NCI-H1417 (cell line): ENCODE data around the gene C2.
"Not testable (repeated sequence)": the region's sequence is repeated elsewhere in the genome, so short reads cannot be mapped to it uniquely, and the experiment has no call there.

ENCODE experiments used
- DNase-seq, 3 experiments: peaks; one replicate each; lab custom pipeline; 2025; lab: John Stamatoyannopoulos, UW

The C2 gene

DNA sequence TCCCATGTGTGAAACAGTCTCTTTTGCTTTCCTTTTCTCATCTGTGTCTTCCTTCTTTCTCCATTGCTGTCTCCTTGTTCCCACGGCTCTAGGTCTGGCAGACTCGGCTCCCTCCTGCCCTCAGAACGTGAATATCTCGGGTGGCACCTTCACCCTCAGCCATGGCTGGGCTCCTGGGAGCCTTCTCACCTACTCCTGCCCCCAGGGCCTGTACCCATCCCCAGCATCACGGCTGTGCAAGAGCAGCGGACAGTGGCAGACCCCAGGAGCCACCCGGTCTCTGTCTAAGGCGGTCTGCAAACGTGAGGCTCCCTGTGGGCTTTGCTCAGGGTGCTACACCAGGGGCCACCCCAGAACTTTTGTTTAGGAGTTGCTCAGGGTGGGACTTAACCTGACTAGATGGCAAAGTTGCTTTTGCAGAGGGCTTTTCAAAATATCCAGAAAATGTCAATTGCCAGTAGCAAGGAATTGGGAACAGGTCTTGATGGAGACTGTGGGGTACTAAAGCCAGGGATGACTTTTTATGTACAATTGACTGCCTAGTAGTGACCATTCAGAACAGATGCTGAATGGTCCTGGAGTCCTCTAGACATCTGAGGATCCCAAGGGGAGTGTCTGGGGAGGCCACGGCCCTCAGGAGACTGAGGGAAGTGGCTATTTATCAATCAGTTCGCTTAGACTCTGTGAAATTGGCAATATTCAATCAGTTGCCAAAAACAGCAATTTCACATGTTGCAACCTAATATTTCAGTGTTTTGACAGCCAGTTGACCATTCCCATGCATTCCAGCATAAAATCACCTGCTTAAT, 550 bp downstream of the C2 start:
- no peak for DNase-seq

DNA sequence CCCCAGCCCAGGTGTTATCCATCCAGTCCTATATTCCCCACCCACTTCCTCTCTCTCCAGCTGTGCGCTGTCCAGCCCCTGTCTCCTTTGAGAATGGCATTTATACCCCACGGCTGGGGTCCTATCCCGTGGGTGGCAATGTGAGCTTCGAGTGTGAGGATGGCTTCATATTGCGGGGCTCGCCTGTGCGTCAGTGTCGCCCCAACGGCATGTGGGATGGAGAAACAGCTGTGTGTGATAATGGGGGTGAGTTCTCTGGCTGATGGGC, 1.1 kb downstream of the C2 start:
- no peak for DNase-seq

DNA sequence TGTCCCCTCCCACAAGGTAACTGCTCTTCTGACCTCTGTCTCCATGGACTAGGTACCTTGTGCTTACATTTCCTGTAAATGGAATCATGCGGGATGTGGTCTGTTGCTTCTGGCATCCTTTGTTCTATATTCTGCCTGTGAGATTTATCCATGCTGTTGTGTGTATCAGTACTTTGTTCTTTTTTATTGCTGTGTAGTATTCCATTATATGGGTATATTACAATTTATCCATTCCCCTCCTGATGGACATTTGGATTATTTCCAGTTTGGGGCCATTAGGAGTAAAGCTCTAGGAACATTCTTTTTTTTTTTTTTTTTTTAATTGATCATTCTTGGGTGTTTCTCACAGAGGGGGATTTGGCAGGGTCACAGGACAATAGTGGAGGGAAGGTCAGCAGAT, 3.4 kb downstream of the C2 start:
- no peak for DNase-seq

DNA sequence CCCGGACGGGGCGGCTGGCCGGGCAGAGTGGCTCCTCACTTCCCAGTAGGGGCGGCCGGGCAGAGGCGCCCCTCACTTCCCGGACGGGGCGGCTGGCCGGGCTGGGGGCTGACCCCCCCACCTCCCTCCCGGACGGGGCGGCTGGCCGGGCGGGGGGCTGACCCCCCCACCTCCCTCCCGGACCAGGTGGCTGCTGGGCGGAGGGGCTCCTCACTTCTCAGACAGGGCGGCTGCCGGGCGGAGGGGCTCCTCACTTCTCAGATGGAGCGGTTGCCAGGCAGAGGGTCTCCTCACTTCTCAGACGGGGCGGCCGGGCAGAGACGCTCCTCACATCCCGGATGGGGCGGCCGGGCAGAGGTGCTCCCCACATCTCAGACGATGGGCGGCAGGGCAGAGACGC, 4.6 kb downstream of the C2 start:
- not testable (repeated sequence) for DNase-seq

DNA sequence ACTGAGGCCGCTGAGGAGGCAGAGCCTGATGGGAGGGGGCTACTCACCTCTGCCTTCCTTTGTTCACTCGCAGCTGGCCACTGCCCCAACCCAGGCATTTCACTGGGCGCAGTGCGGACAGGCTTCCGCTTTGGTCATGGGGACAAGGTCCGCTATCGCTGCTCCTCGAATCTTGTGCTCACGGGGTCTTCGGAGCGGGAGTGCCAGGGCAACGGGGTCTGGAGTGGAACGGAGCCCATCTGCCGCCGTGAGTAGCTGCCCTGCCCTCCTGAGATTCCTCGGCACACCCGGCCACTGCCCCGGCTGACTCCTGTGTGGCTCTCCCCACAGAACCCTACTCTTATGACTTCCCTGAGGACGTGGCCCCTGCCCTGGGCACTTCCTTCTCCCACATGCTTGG, 6.0 kb downstream of the C2 start:
- DNase-seq = no peak

DNA sequence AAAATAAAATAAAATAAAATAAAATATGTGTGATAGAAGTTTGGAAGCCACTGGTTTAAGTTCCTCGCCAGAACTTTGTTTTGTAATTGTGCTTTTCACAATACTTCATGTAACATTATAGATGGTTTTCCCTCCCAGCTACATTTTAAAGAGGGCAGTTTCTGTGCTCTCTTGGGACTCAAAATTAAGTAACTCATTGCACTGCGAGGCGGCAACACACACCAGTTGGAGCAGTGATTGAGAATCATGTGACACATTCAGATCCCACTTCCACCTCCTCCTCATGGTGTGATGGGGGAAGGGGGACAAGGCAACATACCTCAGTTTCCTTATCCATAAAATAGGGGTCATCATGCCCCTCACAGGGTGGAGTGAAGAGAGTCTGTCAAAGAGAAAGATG, 7.5 kb downstream of the C2 start:
- DNase-seq = no peak

DNA sequence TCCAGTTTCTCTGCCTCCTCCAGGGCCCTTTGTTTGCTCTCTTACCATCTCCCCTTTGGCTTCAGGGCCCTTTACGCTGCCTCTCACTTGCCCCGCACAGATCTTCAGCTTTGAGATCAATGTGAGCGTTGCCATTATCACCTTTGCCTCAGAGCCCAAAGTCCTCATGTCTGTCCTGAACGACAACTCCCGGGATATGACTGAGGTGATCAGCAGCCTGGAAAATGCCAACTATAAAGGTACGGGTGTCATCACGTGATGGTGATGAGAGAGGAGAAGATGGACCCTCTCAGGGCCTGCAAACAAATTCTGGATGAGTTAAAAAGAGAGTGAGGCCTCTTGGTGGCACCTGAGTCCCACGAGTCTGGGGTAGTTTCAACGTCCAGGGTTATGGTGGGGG, 8.3 kb downstream of the C2 start:
- no peak for DNase-seq

DNA sequence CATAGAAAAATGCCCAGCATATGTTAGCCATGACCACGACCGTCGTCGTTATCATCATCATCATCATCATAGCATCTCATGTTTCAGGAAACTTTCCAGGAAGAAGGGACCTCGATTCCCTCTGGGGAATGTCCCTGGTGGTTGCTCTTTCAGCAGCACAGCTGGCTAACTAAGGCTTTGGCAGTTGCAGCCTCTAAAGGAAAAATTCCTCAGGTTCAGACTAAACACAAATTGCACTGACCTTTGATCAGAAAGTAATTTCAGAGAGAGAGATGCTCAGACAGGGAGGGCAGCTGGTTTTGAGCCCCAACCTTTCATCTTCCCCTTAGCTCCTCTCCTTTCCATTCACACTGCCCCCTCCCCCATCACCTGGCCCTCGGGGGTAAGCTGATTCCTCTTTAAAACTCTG, 12.7 kb downstream of the C2 start:
- DNase-seq = no peak

DNA sequence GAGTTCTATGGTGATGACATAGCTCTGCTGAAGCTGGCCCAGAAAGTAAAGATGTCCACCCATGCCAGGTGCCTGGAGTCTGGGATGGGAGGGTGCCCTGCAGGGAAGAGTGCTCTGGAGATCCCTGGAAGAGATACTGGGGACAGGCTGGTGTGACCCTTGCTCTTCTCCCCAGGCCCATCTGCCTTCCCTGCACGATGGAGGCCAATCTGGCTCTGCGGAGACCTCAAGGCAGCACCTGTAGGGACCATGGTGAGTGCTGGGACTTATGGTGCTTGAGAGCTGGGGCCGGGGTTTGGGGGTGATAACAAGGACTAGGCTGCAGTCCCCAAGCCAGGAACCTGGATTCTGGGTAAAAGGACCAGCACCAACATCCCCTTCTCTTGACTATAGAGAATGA, 16.2 kb downstream of the C2 start:
- no peak for DNase-seq

DNA sequence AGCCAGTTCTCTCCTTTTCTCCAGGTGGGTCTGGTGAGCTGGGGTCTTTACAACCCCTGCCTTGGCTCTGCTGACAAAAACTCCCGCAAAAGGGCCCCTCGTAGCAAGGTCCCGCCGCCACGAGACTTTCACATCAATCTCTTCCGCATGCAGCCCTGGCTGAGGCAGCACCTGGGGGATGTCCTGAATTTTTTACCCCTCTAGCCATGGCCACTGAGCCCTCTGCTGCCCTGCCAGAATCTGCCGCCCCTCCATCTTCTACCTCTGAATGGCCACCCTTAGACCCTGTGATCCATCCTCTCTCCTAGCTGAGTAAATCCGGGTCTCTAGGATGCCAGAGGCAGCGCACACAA, 17.6 kb downstream of the C2 start:
- no peak for DNase-seq

DNA sequence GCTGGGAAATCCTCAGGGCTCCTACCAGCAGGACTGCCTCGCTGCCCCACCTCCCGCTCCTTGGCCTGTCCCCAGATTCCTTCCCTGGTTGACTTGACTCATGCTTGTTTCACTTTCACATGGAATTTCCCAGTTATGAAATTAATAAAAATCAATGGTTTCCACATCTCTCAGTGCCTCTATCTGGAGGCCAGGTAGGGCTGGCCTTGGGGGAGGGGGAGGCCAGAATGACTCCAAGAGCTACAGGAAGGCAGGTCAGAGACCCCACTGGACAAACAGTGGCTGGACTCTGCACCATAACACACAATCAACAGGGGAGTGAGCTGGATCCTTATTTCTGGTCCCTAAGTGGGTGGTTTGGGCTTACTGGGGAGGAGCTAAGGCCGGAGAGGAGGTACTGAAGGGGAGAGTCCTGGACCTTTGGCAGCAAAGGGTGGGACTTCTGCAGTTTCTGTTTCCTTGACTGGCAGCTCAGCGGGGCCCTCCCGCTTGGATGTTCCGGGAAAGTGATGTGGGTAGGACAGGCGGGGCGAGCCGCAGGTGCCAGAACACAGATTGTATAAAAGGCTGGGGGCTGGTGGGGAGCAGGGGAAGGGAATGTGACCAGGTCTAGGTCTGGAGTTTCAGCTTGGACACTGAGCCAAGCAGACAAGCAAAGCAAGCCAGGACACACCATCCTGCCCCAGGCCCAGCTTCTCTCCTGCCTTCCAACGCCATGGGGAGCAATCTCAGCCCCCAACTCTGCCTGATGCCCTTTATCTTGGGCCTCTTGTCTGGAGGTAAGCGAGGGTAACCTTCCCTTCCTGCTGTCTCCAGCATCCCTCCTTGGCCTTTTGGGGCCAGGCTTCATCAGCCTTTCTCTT, 18.2 kb downstream of the C2 start, which contains the start of gene CFB:
Gene CFB, plus strand, starts transcription at position 589 of the 863 bp plus-strand sequence. Its CDS starts 127 bp downstream, at position 716.
- DNase-seq = no peak

DNA sequence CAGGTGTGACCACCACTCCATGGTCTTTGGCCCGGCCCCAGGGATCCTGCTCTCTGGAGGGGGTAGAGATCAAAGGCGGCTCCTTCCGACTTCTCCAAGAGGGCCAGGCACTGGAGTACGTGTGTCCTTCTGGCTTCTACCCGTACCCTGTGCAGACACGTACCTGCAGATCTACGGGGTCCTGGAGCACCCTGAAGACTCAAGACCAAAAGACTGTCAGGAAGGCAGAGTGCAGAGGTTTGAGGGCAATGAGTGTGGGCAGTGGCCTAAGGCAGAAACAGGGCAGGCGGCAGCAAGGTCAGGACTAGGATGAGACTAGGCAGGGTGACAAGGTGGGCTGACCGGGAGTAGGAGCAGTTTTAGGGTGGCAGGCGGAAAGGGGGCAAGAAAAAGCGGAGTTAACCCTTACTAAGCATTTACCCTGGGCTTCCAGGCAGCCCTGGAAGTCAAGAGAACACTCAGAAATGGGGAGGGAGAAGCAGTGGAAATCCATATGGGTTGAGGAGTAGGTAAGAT, 18.9 kb downstream of the C2 start:
- DNase-seq = no peak

DNA sequence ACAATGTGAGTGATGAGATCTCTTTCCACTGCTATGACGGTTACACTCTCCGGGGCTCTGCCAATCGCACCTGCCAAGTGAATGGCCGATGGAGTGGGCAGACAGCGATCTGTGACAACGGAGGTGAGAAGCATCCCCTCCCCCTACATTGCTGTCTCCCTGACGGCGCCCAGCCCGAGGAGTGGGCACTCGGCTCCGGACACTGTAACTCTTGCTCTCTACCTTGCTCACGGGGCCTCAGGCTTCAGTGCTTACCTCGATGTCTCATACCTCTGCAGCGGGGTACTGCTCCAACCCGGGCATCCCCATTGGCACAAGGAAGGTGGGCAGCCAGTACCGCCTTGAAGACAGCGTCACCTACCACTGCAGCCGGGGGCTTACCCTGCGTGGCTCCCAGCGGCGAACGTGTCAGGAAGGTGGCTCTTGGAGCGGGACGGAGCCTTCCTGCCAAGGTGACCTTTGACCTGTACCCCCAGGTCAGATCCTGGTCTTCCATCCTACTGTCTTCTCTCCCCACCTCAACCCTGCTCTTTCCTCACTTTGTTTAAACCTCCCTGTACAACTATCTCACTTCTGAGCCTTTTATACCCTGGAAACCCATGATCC, 19.7 kb downstream of the C2 start:
- DNase-seq = no peak

DNA sequence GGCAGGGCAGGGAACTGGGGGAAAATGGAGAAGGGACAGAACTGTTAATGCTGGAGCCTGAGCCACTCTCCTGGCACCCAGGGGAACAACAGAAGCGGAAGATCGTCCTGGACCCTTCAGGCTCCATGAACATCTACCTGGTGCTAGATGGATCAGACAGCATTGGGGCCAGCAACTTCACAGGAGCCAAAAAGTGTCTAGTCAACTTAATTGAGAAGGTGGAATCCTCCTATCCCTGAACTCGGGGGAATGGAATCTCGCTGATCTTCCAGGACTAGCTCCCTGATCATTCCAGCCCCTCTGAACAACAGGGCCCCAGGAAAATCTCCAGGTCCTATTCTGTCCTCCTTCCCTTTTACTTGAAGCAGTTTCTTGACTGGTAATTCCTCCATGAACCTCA, 20.3 kb downstream of the C2 start:
- DNase-seq = no peak

DNA sequence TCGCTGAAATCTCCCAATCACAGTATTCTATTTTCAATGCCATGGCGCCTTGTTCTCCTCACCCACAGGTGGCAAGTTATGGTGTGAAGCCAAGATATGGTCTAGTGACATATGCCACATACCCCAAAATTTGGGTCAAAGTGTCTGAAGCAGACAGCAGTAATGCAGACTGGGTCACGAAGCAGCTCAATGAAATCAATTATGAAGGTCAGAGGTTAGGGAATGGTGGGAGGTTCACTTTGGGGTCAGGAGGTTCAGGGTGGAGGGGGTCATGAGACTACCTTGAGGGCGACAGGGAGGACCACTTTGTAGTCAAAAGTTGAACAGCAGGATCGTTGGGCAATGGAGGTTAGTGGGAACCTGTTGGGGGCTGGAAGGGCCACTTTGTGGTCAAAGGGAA, 20.8 kb downstream of the C2 start:
- DNase-seq = no peak

DNA sequence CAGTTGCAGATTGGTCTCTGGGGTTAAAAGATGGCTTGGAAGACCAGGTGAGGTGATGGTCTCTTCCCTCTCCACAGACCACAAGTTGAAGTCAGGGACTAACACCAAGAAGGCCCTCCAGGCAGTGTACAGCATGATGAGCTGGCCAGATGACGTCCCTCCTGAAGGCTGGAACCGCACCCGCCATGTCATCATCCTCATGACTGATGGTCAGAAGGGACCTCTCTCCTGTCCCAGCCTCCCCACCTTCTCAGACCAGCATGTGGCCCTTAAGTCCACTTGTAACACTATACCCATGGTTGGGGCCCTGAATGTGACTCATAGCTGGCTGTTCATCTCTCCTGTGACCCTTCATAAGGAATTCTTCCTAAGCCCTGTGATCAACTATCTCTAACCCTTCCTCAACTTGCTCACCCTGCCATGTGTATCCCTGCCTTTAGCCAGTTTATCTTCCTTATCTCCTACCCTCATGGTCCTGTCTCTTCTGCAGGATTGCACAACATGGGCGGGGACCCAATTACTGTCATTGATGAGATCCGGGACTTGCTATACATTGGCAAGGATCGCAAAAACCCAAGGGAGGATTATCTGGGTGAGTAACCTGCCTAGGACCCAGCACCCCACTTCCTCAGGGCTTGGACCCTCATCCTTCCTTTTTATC, 21.4 kb downstream of the C2 start:
- DNase-seq = no peak

DNA sequence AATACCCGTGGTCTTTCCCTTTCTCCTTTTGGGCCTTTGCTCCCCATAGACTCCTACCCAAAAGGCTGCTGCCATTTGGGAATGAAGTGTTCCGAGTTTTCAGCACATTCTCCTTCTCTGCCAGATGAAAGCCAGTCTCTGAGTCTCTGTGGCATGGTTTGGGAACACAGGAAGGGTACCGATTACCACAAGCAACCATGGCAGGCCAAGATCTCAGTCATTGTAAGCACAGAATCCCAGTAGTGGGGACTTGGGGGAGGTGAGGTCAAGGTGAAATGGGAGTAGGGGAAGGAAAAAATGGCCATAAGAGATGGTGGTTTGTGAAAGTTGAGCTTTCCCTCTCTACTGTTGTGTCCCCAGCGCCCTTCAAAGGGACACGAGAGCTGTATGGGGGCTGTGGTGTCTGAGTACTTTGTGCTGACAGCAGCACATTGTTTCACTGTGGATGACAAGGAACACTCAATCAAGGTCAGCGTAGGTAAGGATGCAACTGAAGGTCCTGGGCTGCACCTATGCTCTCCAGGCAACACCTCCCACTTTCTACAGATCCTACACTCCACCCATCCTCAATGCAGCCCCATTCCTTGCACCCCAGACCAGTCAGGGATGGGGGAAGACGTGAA, 22.5 kb downstream of the C2 start:
- DNase-seq = no peak

DNA sequence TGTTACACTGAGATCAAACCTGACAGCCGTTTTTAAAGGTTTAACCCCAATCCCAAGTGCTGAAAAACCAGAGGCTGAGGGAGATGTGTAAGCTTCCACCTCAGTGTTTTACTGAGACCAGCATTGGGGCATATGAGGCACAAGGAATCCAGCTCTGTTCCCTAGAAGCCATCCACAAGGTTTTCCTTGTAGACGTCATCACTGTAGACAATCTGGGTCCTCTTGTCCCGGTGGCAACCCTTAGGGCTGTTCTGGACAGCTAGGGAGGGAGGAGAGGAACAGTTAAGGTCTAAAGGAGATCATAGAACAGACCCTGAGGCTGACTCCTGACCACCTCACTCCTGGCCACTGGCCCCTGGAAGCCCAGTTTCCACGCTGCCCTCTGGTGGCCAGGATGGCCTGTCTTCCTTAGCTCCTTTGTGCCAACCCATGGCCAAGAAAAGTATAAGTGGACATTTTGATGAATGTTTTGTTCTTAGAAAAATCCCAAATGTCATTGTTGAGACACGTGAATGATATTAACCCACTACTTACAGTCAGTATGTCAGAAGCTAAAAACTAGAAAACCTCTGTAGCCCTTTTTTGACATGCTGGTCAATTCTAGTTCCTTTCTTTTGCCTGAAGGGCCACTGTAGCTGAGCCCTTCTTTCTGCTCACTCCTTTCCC, 24.8 kb downstream of the C2 start:
- peak; percentile 8 to 64 (median 16) for DNase-seq

DNA sequence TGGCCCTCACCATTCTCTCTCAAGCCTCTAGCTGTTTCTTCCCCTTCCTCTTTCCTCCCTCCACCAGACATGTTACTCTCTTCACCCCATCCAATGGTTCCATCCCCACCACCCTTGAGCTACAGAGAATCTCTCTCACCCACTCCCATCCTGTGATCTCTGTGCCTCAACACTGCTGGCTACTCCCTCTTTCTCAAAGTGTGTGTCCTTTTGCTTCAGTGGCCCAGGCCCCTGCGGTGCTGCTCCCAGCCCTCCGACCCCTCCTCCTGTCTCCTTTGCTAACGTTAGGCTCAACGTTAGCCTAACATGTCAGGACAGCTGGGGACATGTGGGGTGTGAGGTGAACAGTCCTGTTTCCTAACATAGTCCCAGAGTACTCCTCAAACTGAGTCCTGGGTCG, 25.4 kb downstream of the C2 start:
- no peak for DNase-seq

DNA sequence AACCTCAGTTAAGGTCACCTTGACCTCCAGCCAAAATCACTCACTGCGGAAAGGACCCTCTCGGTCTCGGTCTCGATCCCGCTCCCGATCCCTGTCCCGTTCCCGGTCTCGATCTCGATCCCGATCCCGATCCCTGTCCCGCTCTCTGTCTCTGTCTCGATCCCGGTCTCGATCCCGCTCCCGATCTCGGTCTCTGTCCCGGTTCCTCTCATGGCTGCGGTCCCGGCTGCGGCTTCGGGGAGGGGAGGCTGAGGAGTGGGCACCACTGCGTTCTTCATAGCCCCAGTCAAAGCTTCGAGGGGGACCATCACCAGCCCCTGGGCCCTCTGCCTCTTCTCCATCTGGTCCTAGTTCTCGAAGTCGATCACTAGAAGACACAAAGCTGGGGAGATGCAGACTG, 27.0 kb downstream of the C2 start:
- DNase-seq = no peak

DNA sequence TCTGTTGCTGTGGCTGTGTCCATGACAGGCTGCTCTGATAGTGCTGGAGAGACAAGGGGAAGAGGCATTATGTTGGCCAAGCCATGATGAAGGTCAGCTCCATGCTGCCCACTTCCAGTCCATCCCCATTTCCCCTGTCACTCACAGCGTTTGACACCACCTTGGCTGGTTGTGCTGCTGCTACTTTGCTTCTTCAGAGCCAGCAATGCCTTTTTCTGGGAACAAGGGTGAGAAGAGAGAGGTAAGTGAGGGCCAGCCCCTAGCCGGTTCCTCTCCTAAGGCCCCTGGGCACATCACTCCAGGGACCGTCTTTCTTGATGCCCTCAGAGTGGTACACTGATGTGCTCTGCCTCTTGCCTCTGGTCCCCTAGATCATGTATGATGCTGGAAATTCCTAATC, 29.3 kb downstream of the C2 start:
- no peak for DNase-seq

DNA sequence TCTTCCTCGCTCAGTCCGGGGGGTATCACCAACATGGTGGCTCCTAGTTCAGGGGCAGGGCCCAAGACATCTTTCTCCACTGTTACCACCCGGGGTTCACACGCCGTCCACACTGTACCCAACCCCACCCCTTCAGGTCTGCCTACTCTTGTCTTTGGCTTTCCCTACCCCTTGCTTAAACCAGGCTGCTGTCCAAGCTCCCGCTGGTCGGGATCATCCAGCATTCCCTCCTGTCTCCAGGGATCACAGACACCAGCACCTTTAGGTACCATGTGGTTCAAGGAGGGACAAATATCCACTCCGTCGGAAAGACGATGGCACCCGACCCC, 30.9 kb downstream of the C2 start:
- DNase-seq = no peak
